Measurements from ENCODE around the gene STYX.
"Not testable (repeated sequence)": the region's sequence is repeated elsewhere in the genome, so short reads cannot be mapped to it uniquely, and the experiment has no call there.

The STYX gene

DNA sequence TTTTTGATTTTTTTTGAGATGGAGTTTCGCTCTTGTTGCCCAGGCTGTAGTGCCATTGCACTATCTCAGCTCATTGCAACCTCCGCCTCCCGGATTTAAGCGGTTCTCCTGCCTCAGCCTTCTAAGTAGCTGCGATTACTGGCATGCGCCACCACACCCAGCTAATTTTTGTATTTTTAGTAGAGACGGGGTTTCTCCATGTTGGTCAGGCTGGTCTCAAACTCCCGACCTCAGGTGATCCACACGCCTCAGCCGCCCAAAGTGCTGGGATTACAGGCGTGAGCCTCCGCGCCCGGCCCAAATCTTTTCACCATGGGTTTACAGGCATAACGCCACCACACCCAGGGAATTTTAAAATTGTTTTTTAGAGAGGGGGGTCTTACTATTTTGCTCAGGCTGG is 931 bp upstream of the STYX start:
- not testable (repeated sequence) for DNase-seq

DNA sequence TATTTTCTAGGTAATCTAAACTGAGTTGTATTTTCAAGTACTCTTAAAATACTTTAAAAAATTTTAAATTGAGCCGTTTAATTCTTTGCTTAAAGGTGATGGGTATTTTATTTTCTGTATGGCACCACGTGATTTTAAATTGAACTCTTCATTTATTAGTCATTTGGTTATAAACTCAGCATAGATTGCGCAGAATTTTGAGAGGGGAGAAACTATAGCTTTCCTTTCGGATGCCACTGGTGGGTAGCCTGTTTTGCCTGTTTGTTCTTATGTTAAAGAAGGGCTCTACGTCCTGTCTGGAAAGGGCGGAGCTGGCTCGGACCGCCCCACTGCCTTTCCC is 411 bp upstream of the STYX start:
- DNase-seq: no peak

DNA sequence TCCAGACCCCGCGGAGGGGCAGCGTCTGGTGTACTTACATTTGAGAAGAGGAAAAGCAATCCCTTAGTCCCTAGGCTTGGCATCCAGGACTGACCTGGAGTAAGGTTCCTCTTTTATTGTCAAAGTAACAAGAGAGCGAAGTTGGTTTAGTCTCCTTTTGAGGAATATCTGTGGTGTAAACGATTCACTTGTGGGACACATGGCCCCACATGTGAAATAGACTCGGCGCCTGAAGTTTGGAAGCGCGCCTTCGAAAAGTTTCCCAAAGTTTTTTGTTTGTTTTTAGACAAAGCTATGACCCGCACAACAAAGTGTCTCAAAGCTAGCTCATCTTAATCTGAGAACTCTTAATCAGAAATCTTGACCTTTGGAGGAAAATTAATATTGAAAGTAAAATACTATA is 744 bp downstream of the STYX start:
- DNase-seq: no peak

DNA sequence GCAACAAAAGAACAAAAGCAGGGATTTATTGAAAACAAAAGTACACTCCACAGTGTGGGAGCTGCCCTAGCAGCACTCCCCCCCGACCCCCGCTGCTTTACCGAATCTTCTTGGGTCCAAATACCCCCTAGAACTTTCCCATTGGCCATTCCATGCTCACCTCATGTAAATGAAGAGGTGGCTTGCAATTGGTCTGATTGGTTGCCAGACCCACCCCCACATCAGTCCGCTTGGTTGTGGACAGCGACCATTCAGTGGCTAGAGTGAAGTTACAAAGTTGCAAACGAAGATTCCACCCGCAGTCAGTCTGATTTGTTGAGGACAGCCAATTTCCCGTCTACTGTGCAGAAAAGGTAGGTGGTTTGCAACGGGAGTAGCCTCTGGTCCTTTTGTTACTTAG is 3.9 kb downstream of the STYX start:
- no peak for DNase-seq

DNA sequence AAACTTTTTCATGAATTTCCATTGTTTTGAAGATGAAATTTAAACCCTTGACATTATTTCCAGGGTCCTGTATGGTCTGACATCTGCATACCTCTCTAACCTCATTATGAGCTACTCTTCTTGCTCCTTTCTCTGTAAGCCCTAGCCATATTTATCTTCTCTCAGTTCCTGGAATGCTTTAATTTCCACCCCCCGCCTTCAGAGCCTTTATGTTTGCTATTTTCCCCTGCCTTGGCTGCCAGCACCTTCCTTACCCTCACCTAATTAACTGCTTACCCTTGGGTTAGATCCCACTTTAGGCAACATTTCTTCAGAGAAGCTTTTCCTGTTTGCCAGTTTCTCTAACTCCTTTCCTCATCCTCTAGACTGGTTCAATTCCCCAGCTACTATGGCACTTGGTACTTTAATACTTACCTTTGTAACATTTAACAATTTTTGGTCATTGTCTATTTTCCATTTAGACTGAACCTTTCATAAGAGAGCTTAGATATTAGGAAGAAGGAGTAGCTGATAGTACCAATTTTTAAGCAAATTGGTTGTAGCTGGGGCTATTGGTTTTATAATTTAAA is 6.0 kb downstream of the STYX start:
- DNase-seq: no peak

DNA sequence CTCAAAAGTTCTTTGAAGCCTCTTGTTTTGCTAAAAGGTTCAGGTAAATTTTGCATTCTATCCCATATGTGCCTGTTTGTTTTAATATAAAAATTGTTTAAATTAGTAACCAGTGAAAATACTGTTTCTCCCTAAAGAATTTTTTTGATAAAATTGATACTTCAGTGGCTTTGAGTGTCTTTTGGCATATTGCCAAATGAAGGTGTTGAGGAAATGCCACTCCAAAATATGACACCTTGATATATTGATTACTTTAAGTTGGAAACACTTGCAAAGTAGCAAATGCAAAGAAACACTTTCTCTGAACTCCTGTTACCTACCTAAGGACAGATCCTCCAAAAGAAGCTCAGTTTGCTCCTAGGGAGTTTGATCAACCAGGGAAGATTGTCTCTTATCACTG is 8.4 kb downstream of the STYX start:
- DNase-seq: no peak

DNA sequence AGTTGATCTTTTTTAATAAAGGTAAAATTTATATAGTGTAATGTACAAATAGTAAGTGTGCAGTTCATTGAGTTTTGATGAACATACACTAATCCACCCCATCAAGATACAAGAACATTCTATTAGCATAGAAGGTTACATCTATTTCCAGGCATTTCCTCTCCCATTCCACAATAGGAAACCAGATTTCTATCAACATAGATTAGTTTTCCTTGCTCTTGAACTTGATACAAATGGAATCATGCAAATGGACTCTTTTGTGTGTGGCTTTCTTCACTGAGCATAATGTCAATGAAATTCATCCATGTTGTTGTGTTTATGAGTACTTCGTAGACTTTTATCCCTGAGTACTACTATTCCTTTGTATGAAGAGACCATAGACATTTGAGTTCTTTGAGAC is 10.8 kb downstream of the STYX start:
- DNase-seq: no peak

DNA sequence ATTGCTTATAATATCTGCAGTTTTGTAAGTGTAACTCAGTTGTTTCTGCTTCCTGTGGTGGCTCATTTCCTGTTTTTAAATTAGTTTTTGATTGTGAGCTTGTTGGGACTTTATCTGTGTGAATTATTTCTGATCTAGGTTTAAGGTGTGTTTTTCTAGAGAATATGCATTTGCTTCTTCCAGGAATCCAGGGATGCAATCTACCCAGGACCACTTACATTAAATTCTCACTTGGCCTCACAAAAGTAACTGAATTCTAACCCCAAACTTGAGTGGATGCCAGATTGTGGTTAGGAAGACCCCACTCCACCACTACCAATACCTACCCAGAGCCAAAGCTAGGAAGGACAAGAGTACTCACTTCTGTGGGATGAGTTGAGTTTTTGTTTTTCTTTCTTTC is 11.9 kb downstream of the STYX start:
- no peak for DNase-seq

DNA sequence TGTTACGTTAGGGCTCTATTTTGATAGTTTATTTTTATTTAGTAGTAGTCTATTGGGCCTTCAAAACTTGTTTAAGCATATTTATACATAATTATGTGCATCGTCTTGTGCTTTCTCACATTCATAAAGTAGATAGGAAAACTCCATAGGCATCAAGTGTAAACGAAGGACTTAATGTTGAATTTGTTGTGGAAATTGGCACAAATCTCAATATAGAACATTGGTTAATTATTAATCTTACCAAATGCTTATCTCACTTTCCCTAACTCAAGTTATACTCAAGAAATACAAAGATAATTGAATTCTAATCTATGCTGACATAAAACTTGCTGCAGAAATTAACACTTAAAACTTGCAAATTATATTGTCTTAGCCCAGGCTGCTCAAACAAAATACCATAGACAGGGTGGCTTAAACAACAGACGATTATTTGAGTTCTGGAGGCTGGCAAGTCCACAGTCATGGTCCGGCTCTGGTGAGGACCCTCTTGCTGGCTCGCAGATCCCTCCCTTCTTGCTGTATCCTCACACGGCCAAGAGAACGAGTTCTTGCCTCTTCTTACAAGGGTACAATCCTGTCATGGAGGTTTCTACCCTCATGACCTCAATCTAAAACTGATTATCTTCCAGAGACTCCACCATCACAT is 18.8 kb downstream of the STYX start:
- DNase-seq: no peak

DNA sequence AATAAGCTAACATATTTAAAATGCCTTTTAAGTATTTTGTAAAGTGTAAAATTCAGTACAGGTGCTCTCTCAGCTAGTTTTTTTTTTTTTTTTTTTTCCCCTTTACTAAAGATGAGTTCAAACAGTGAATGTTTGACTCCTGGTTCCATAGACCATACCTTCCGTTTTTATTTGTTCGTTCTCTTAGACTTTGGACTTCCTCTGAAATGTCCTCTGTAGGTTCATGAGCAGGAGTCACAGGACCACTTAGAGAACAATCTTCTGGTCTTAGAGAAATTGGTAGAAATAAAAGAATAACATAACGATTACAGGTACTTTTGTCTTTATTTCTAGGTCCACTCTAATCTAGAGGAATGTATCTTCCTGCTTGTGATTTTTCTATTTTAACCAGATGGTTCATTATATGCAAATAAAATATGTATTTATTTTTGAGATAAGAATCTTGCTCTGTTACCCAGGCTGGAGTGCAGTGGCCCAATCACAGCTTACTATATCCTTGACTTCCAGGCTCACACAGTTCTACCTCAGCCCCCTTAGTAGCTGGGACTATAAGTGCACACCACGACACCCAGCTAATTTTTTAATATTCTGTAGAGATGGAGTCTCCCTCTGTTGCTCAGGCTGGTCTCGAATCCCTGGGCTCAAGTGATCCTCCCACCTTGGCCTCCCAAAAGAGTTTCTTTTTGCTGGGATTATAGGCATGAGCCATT is 25.8 kb downstream of the STYX start:
- DNase-seq: no peak

DNA sequence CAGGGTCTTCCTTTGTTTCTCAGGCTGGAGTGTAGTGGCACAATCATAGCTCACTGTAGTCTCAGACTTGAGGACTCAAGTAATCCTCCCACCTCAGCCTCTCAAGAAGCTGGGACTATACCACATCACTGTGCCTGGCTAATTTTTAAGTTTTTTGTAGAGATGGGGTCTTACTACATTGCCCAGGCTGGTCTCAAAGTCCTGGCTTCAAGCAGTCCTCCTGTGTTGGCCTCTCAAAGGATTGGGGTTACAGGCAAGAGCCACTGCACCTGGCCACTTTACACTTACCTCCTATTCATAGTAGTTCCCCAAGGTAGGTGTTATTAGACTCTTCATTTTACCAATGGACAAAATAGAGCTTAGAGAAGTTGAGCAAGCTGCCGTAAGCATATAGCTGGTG is 29.2 kb downstream of the STYX start:
- no peak for DNase-seq

DNA sequence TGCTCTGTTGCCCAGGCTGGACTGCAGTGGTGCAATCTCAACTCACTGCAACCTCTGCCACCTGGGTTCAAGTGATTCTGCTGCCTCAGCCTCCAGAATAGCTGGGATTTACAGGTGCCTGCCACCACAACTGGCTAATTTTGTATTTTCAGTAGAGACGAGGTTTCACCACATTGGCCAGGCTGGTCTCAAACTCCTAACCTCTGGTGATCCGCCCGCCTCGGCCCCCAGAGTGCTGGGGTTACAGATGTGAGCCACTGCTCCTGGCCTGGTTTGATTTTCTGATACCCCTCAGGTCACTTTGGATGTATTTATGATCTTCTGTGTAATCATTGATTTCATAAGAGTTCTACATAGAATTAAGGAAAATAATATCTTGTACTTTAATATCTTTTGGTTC is 33.0 kb downstream of the STYX start:
- DNase-seq: not testable (repeated sequence)

DNA sequence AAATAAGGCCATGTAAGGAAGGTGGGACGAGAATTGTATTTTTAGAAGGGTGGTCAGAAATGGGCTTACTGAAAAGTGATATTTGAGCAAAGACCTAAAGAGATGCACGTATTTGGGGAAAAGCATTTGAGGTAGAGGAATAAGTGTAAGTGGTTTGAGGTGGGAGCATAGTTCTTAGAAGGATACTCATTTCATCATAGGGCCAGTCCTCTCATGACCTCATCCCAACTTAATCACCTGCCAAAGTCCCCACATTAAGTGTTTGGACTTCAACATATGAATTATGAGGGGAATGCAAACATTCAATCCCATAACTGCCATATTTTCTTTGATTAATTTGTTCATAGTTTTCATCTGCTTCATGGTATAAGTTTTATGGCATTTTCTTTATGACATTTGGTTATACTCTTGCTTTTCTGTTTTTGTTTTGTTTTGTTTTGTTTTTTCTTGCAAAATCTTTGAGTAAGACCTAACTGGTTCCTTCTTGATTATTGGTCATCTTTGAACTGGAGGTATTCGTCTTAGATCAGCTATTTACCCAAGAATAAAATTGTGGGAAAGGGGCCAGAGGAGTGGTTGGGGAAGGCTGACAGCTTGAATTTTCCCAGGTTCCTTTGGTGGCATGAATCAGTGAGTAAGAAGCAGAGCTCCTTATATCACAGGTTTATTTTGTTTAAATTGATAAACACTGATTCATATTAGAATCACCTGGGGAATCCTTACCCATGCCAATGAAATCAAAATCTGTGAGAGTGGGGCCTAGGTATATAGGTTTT is 37.3 kb downstream of the STYX start:
- DNase-seq: no peak

DNA sequence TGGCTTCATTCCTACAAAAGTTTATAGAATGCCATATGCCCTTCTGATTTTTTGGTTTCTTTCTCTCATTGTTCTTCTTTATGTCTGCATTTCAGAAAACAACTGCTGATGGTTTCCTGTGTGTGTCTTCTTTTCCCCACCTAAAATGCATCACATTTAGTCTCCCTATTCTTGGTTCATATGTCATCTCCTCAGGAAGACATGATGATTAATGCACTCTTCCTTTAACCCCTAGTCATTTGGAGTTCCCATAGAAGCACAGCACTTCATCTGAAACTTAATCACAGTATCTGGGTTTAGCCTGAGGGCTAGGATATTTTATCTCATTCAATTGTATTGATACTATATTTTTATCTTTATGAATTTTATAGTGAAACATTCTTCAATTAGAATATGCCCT is 39.9 kb downstream of the STYX start:
- no peak for DNase-seq

DNA sequence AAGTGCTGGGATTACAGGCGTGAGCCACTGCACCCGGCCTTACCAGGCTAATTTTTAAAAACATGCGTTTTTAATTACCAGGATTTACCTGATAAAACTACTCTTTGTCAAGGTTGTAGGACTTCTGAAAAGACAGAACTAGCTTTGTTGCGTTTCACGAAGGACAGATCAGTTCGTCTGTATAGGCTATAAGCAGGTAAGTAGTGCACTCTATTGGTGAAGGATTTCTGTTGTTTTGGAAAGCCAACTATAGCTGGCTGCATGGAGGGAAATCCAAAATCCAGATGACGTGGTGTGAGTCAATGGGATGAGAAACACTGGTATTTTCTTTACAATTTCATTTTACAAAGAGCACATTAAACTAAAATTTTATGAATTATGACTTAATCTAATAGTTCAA is 46.9 kb downstream of the STYX start:
- no peak for DNase-seq

DNA sequence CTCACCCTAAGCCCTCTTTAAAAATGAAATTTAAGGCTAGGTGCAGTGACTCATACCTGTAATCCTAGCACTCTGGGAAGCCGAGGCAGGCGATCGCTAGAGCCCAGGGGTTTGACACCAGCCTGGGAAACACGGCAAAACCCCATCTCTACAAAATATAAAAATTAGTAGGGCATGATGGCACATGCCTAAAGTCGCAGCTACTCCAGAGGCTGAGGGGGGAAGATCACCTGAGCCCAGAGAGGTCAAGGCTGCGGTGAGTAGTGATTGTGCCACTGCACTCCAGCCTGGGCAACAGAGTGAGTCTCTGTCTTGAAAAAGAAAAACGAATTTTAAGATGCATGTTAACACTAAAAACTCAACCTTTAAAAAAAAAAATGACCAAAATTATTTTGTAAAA is 48.7 kb downstream of the STYX start:
- no peak for DNase-seq

DNA sequence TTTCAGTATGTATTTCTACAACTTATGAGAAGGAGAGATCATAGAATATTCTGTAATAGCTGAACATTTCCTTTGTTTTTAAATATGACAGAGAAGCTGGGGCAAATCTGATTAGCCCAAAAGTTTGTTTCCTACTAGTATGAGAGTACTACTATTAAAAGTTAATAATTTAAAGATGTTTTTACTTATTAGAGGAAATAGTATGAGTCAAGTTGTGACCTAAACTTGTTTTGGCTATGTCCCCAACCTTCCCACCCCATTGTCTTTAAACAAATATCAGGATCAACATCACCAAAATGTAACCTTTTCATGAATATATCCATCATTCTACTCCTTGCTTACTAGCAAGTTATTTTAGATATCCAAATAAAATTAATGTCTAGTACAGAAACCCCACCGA is 50.9 kb downstream of the STYX start:
- DNase-seq: no peak

DNA sequence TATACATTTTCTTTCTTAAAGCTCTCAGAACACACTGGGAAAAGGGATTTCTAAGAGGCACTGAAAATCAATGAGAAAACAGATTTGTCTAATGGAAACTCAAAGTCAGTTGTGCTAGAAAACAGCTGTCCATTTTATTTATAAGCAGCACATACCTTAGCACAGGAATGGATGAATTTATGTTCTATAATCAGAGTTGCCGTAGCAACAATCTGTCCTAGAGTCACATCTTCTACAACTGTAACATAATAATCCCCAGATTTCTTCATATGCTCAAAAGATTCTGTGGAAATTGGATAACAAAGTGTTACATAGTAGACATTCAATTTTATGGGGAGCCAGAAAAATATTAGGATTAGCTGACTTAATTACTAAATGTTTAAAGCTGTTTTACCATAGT is 51.7 kb downstream of the STYX start:
- DNase-seq: no peak

DNA sequence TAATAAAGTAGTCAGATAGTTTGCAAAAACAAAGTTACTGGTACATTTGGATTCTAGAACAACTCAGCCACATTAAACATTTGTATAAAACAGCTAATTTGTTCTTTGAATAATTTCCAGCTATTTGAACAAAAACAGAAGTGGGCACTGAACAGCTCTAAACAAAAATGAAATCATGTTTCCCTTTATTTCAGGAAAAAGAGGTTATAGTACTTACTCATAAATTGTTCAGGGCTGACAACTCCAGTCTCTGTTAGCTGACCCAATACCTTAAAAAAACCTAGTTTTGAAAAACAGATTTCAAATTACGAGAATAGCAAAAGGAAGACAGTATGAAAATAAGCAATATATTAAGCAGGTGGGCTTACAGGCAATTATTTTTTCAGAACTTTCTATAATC is 53.2 kb downstream of the STYX start:
- no peak for DNase-seq

DNA sequence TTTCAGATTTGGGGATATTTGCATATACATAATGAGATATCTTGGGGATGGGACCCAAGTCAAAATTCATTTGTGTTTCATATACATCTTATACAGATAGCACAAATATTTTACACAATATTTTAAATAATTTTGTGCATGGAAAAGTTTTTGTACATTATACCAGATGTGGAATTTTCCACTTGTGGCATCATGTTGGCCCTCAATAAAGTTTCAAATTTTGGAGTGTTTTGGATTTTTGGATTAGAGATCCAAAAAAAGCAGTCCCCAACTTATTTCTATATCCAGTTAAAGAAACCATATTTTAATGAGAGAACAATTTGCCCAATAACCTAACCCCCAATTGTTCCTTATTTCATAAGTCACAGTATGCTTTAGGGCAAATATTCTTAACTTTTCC is 56.9 kb downstream of the STYX start:
- no peak for DNase-seq

DNA sequence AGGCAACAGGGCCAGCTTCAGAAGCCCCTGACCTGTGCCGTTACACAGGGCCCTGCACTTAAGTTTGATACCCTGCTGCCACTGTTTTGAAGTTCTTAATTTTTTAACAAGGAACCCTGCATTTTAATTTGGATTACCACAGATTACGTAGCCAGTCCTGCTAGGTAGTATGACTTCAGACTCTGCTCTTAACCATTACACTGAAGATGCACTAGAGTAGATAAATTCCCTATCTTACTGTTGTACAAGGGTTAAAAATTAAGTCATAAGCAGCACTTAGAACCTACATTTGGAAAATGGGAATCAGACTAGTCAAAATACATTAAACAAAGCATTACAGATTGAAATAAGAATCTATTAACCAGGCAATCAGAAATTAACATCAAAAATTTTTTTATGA is 59.2 kb downstream of the STYX start:
- no peak for DNase-seq

DNA sequence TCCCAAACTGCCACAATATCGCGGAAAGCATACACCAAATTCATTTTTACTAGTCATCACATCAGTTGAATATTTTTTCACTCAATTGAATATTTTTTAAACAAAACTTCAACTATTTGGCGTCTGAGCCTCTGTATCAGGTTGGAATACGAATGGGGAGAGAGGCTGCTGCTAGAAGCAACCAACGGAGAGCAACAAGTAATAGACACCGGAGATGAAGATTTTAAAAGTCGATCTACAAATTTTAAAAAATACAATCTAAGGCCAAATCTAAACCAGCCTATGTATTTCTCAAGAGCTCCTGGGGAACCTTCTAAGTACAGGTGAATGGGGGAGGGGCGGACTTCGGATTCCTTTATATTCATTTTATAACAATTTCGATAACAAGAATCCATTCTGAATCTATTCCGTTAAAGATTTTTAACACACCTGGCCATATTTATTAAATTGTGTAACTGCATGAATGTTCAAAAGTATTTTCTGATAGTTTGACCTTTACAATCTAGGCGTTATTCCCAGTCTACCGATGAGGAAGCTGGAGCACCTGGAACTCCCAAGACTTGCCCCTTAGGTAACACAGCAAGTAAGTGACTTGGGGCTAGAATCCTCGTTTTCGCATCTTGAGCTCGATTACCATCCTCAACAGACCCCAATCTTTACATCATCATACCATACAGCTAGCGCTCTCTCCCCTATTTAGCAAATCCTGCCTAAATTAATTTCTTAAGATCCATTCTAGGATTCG is 60.2 kb downstream of the STYX start:
- DNase-seq: no peak

DNA sequence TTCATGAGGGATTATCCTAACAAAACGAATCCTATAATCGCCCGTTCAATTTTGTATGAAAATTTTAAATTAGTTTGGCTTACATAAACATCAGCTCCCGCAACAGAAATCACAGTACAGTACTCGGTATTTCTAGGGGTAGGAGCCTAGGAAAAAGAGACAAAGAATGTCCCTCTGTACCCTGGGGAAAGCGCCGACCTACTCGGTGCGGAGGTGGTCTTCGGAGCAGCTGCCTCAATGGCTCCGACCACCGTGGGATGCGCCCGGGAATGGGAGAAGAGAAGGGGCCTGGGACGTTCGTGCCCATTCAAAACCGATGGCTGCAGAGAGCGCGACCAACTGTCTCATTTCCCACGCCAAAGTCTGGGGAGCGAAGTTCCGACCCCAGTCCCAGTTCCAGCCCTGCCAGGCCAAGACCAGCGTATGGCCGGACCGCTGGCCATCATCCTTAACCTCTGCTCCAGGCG is 60.8 kb downstream of the STYX start:
- no peak for DNase-seq

Measured in NCI-H510A (cell line).